Osteocyte (in vitro differentiated cells): ENCODE data around the gene PACSIN2. TPM values are rescaled to one million over a fixed set of nuclear protein-coding genes. Genes with fewer than 3 reads are reported as not detected.

Experiments
- DNase-seq: peaks from one replicate; pipeline ENCODE4 v3.0.0; 2021; ENCODE audit warnings: mixed read lengths; ENCODE audit not compliant: unreplicated experiment; ENCODE audit errors: extremely low spot score
- H3K27ac Mint-ChIP-seq: one replicate; pipeline ENCODE4 v1.8.0; 2021; ENCODE audit warnings: mild to moderate bottlenecking, mixed read lengths; ENCODE audit not compliant: unreplicated experiment
- H3K27me3 Mint-ChIP-seq: one replicate; pipeline ENCODE4 v1.8.0; 2021; ENCODE audit warnings: mixed read lengths; ENCODE audit not compliant: unreplicated experiment
- H3K36me3 Mint-ChIP-seq: one replicate; pipeline ENCODE4 v1.8.0; 2021; ENCODE audit warnings: mixed read lengths; ENCODE audit not compliant: unreplicated experiment
- H3K4me1 Mint-ChIP-seq: one replicate; pipeline ENCODE4 v1.8.0; 2021; ENCODE audit warnings: mixed read lengths; ENCODE audit not compliant: unreplicated experiment
- H3K4me3 Mint-ChIP-seq: one replicate; pipeline ENCODE4 v1.8.0; 2021; ENCODE audit warnings: mild to moderate bottlenecking, moderate library complexity, mixed read lengths; ENCODE audit not compliant: unreplicated experiment
- H3K9me3 Mint-ChIP-seq: one replicate; pipeline ENCODE4 v1.8.0; 2021; ENCODE audit warnings: mixed read lengths; ENCODE audit not compliant: unreplicated experiment
- total RNA-seq: library from RNA; stranded (reverse); gene quantifications from 2 replicates; pipeline ENCODE4 v1.2.1, GENCODE V29; 2021
- TF ChIP-seq, protein P1 (sequence below): fragments of 200-600 bp; sonication (generic); IDR thresholded peaks from 2 replicates; pipeline ENCODE4 v1.5.0; 2021; ENCODE audit warnings: antibody characterized with exemption, mild to moderate bottlenecking, moderate library complexity

PACSIN2 gene
- total RNA-seq, 1 donor from 2014 or later: 51.7 TPM

DNA sequence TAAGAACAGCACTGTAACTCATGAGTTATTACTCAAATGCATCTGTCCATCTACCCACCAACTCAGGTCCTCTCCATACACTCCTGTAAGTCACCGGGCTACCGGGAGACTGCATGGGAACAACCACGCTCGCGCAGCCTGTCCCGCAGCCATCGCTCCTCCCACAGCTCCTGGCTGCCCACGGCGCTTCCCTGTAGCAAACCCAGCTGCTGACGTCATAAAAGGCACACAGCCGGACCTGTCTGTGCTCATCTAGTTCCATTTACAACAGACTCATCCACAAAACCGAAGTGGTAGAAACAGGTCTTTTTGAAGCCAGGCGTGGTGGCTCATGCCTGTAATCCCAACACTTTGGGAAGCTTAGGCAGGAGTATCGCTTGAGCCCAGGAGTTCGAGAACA, 23.4 kb upstream of the PACSIN2 start:
- Mint-ChIP-seq H3K9me3 (no peaks in the 10 kb centered on the region), H3K27me3 (no peaks in the 10 kb centered on the region), H3K27ac (no peak overlapping the region), H3K4me3 (no peak overlapping the region), H3K4me1 (peaks cover 35% of the 10 kb centered on the region), H3K36me3 (no peaks in the 10 kb centered on the region)
- TF ChIP-seq, protein P1, sequence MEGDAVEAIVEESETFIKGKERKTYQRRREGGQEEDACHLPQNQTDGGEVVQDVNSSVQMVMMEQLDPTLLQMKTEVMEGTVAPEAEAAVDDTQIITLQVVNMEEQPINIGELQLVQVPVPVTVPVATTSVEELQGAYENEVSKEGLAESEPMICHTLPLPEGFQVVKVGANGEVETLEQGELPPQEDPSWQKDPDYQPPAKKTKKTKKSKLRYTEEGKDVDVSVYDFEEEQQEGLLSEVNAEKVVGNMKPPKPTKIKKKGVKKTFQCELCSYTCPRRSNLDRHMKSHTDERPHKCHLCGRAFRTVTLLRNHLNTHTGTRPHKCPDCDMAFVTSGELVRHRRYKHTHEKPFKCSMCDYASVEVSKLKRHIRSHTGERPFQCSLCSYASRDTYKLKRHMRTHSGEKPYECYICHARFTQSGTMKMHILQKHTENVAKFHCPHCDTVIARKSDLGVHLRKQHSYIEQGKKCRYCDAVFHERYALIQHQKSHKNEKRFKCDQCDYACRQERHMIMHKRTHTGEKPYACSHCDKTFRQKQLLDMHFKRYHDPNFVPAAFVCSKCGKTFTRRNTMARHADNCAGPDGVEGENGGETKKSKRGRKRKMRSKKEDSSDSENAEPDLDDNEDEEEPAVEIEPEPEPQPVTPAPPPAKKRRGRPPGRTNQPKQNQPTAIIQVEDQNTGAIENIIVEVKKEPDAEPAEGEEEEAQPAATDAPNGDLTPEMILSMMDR: no peak
- no peak for DNase-seq

DNA sequence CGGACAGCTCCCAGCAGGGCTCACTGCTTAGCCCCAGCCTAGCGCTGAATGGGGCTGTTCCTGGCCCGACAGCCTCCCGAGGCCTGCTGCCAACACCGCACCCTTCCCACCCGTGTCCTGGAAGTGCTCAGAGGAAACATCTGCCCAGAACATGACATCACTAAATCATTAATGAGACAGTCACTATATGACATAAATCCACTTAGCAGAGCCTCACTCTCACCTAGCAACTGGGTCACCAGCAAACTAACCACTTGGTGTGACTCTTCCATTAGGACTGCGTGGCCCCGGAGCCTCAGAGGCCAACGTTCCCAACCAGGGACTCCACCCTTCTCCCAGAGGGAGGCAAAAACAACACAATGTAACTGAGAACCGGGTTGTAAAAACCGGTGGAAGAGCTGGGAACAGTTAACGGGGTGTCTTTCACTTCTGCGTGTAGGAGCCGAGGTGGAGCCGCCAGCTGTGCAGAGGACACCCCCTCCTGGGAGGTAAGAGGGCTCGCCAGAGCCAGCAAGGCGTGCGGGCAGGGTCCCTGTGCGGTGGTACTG, 21.4 kb upstream of the PACSIN2 start:
- peaks cover 25% of the 10 kb centered on the region for H3K4me1 Mint-ChIP-seq
- H3K9me3 Mint-ChIP-seq: no peaks in the 10 kb centered on the region
- TF ChIP-seq, protein P1: no peak
- DNase-seq: no peak
- peak overlapping the region; percentile 22 for H3K4me3 Mint-ChIP-seq
- no peaks in the 10 kb centered on the region for H3K27me3 Mint-ChIP-seq
- H3K27ac Mint-ChIP-seq: peak overlapping the region; percentile 88
- H3K36me3 Mint-ChIP-seq: no peaks in the 10 kb centered on the region

DNA sequence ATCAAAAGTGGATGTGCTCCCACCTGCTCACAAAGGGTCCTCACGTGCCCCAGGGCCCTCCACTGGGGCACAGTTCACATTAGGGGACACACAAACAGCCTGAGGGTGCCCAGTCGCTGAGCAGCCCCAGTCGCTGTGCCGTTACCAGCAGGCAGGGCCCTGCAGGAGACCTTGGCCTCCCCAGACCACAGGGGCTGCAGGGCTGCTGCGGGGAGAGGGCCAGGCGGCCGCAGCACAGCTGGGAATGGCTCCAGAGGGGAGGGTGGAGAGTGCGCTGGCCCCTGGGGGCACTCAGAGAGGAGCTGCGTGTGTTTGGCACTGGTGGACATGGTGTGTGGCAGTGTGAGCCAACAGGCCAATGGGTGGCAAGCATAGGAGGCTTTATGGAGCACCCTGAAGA, 20.3 kb upstream of the PACSIN2 start:
- no peak overlapping the region for H3K27ac Mint-ChIP-seq
- DNase-seq: no peak

DNA sequence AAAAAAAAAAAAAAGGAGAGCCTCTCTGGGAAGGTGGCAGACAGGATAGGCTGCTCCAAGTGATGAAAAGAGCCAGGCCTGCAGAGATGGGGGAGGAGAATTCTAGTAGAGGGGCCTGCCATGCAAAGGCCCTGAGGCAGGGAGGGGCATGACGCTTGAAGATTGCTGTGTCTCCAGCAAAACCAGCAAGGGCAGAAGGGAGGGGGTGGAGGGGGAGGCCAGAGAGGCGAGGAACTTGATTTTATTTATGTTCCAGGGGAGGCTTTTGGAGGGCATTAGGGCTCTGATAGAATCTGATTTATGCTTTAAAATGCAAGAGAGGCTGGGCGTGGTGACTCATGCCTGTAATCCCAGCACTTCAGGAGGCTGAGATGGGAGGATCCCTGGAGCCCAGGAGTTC, 16.7 kb upstream of the PACSIN2 start:
- Mint-ChIP-seq H3K4me3 (no peak overlapping the region), H3K36me3 (no peaks in the 10 kb centered on the region), H3K4me1 (peaks cover 26% of the 10 kb centered on the region), H3K9me3 (no peaks in the 10 kb centered on the region), H3K27me3 (no peaks in the 10 kb centered on the region), H3K27ac (no peak overlapping the region)
- TF ChIP-seq, protein P1: no peak
- DNase-seq: no peak

More for the DNA sequence above, 20.3 kb upstream of the PACSIN2 start:
- no peaks in the 10 kb centered on the region for H3K9me3 Mint-ChIP-seq
- H3K4me1 Mint-ChIP-seq: peaks cover 25% of the 10 kb centered on the region
- no peak overlapping the region for H3K4me3 Mint-ChIP-seq
- no peaks in the 10 kb centered on the region for H3K27me3 Mint-ChIP-seq
- TF ChIP-seq, protein P1: no peak
- no peaks in the 10 kb centered on the region for H3K36me3 Mint-ChIP-seq

DNA sequence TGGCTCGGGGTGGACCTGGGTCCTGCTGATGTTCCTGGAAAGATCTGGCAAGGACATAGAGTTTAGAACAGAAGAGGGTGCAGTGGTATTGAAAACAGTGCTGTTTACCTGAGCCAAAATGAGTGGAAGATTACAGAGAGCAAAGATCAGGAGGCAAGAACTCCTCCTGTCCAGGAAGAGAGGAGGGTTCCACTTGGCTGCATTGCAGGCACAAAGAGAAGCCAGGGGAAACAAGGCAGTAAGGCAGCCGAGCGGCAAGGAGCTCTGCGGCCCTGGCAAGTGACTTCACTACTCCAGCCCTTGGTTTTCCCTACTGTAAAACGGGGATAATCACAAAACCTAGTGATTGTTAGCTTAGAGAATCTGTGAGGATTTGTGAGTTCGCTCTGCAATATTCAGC, 3.7 kb upstream of the PACSIN2 start:
- TF ChIP-seq, protein P1: no peak
- Mint-ChIP-seq H3K27ac (no peak overlapping the region), H3K27me3 (no peaks in the 10 kb centered on the region), H3K4me3 (no peak overlapping the region), H3K9me3 (no peaks in the 10 kb centered on the region), H3K36me3 (no peaks in the 10 kb centered on the region), H3K4me1 (peaks cover 4% of the 10 kb centered on the region)
- no peak for DNase-seq
